Endometrial microvascular endothelial cells (primary cell): Measurements from ENCODE around the gene PRKAG1. TPM values are rescaled to one million over a fixed set of nuclear protein-coding genes. Genes with fewer than 3 reads are reported as not detected.

Experiments
- in situ Hi-C: cut with HindIII; loops from 2 replicates; pipeline ENCODE4 v1.10.0; 2017; ENCODE audit warnings: low sequenced_read_pairs, low pct_unique_long_range_greater_than_20kb; ENCODE audit errors: inconsistent ontology term
- total RNA-seq: library from RNA; depleted of rRNA; stranded (reverse); fragments of >200 nt; gene quantifications from one replicate; pipeline ENCODE4 v1.2.3, GENCODE V29; 2015; ENCODE audit errors: inconsistent ontology term

The PRKAG1 gene
- total RNA-seq, 1 donor from 2014 or later, result 87.2 TPM

DNA sequence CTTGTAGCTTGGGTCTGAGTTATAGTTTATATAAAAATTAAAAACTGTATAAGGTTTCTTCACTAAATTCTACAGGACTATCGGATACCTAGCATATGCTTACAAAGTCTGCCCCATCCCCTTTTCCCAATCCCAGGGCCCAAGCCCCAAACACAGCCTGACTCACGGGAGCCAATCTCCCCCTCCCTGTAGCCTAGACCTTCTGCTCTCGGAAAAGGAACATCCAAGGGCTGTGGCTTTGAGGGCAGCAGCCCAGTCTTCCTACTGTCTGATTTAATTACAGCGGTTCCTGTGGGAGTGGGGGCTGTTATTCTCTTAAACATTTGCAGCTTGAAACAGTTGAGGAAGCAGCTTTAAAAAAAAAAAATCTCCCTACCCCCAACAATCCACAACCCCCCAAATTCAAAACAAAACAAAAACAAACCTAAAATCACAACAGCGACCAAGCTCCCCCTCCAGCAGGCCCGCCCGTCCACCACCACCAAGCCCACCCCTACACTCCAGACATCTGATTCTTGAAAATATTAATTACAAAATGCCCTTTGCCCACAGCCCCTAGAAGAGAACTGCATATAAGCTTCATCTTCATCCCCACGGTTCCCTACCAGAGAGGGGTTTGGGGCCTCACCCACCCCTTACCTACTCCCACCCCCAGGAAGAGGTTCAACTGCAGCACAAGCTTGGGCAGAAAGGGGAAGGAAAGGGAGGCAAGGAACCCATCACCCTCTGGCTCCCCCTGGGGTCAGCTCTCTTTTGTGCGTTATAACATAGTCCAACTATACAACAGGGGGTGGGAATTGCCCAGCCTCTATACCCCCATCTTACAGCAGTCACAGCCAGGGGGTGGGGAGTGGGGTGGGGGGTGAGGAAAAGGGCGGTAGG, 1.1 kb upstream of the PRKAG1 start:
- in situ Hi-C loops, result no loop called here

DNA sequence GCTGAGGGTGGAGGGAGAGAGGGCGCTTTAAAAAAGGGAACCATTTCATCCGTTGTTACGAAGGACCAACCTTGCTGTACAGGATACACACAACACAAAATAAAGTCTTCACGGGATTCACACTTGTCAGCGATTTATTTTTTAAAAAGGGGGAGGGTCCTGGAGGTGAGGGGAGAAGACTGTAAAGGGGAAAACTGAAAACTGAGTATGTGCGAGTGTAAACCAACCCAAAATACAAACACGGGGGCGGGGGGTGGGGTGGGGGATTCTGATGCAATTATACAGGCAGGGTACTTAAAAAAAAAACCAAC, 499 bp upstream of the PRKAG1 start:
- in situ Hi-C loops, result no loop called here

DNA sequence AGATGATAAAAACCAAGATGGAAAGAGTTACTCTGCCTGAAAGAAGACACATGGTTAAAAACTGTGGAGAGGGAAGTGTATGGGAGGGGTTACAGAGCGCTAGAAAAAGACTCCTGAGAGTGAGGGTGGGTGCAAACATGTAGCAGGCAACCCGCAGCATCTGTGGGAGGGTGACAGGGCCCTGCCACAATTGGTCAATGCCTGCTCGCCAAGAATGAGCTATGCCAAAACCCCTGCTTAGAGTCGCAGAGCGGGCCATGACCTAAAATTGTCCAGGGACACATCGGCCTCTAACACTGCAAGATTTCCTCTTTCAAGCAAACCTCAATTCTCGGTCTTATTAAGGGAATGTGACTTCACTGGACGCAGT, 700 bp downstream of the PRKAG1 start:
- in situ Hi-C loops, result no loop called here

DNA sequence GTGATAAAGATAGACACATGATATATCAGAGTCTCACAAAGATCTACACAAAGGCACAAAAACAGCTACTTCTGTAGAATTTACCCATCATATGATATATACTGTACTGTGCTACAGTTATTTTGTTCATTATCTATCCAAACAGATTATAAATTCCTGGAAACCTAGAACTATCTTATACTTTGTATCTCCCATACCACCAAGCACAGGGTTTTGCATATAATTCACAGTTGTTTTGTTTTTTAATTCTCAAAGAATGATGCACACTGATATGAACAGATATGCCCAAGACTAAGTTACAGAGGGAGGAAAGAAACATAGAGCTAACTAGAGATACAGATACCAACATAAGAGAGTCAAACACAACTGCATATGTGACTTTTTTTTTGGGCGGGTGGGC, 3.4 kb downstream of the PRKAG1 start:
- in situ Hi-C loops, result no loop called here

DNA sequence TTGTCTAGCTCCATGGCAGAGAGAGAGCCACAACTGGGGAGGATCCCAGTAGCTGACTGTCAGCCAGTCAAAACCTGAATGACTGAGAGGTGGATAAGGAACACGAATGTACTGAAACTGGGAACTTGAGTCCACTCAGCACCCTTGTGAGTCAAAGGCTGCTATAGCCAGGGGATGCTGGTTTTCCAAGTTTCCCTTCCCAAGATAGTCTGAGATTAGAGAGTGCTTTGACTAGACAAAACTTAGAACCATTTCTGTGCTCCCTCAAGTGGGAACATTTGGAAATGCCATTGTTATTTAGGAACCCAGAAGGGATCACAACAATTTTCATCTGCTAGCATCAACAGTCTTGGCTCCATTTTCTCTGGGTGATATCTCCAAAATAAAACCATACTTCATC, 4.0 kb downstream of the PRKAG1 start:
- in situ Hi-C loops, result no loop called here

DNA sequence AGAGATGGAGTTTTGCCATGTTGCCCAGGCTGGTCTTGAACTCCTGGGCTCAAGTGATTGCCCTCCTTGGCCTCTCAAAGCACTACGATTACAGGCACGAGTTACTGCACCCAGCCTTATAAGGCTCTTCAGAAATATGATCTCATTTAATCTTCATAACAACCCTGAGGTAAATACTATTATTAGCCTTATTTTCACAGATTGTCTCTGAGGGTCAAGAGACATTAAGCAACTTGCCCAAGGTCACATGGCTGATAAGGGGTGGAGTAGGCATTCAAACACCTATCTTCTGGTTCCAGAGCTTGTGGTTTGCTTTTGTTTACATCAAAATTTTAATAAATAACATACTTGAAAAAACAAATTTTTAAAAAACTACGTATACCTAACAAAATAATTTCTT, 5.1 kb downstream of the PRKAG1 start:
- in situ Hi-C loops, result no loop called here

DNA sequence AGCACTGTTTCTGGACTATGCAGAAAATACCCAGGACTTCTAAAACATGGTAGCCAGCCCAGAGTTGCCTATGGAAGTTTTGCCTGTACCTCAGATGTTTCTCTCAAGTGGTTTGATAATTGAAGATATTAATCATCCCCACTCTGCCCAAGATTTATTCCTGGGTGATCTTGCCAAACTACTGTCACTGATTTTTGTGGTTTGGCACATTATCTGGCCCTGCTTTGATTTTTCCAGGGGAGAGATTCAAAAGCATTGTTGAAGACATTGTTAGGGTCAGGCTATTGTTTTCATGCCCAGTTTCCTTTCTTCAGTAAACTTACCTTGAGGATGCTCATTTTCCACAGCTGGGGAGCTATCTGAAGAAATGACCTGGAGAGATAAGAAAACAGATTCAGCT, 5.8 kb downstream of the PRKAG1 start:
- in situ Hi-C loops, result no loop called here

DNA sequence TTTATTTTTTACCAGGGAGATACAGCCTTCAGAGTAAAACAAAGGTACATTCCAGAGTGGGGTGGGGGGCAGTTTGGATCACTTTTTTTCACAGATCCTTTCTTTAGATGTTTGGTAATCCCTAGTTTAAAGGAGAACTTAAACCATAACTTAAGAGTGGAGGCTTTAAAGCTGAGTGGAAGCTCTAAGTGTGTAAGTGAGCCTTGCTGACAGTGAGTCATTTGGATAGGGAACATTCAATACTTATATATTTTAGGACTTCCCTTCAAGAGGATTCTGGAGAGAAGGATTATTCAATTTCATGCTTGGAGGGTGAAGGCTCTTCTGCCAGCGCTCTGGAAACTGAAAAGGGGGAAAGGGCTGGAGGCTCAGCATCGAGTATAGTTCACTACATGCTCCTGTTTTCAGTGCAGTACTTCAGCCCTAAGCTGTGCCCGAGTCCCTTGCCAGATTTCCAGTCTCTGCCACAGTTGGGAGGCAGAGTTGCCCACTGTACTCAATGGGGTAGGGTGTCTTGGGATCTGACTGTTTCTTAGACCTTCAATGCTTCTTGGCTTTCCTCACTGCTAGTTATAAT, 8.4 kb downstream of the PRKAG1 start:
- in situ Hi-C loops, result no loop called here

DNA sequence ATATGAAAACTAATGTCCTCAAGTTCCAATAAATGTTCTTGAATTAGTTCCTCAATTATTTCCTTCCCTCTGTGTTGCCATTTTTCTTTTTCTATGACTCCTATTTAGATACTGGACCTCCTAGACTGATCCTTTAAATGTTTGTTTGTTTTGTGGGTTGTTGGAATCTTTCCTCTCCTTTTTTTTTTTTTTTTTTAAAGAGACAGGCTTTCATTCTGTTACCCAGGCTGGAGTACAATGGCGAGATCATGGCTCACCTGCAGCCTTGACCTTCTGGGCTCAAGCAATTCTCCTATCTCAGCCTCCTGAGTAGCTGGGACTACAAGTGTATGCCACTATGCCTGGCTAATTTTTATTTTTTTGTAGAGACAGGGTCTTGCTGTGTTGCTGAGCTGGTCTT, 9.6 kb downstream of the PRKAG1 start:
- in situ Hi-C loops, result no loop called here

DNA sequence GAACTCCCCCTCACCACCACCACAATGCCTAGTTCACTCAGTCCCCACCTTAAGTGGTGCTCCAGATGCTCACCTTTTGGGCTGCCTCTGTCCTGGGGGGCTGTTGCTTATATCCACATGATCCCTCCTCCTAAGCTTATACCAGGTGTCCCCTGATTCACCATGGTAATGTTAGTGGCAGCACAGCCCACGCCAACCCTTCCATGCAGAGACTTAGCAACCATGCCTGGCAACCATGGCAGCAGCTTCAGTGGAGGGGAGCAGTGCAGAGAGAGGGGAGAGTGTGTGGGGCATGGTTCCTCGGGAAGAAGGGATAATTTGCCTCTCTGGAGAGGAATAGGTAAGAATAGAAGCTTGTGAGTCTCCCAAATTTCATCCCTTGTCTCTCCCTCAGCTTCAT, 18.2 kb downstream of the PRKAG1 start:
- in situ Hi-C loops, result no loop called here

DNA sequence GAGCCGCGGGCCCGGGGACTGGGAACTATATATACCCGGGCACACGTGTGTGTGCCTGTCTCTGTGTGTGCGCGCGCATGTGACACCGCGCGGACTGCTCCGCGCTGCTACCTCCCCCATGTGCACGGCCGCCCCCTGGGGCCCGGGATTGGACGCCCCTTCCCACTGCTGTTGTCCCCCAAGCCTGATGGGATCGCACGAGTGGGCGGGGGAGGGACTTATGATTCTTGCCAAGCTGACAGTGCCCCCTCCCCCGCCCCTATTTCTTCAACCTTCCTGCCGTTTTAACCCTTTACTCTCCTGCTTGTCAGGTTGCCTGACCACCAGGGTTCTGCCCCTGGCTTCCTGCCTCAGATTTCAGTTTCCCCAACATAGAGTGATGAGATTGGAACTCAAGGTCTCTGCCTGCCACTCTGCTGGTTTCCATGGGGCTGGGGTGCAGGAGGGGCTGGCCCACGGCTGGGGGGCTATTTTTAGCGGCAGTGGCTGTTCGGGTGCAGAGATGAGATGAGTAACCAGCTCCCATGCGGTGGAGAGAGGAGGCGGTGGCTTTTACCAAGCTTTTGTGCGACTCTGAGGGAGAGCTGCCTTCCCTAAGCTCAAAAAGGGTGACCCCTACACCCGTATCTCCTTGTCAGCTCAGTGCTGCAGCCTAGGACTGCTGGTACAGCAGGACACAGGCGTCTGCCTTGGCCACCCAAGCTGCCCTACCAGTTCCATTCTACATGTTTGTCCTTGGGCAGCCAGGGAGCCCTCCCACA, 19.0 kb downstream of the PRKAG1 start, which contains the start of gene DDN:
Gene DDN (minus strand): TSS at position 5 of the 761 bp plus-strand sequence. CDS start 88 bp downstream, outside the sequence.
- in situ Hi-C loops, result no loop called here

DNA sequence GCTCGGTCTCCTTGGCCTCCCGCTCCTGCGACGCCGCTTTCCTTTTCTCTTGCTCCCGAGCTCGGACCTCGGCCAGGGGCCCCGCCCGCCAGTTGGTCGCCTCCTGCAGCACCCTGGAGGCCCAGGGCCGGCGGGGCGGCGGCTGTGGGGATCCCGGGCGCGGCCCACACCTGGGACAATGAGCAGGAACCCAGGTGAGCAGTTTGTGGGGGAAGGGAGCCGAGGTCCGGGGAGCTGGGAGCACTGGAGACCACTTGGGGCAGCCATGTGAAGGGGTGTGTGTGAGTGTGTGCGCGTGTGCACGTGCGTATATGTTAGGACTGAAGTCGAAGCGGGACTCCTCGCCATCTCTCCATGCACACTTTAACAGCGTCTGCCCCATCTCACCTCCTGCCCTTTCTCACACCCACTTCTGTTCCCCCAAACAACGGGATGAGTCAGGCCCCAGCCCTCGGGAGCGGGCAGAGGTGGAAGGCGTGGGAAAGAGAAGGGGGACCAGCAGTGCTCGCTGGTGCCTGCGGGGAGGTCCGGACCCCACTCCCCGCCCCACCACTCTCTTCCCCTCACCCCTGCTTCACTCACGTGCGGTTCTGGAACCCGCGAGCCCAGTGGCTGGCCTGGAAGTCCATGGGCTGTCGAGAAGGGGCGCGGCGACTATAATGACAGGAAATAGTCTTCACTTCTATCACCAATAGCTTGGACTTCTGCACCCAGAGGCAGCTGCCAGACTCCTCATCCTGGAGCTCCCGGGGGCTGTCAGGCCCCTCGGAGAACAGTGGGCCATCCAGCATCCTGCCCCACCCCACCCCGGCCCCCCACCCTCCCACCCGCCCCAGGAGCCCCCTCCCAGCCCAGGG, 19.9 kb downstream of the PRKAG1 start:
- in situ Hi-C loops, result no loop called here

DNA sequence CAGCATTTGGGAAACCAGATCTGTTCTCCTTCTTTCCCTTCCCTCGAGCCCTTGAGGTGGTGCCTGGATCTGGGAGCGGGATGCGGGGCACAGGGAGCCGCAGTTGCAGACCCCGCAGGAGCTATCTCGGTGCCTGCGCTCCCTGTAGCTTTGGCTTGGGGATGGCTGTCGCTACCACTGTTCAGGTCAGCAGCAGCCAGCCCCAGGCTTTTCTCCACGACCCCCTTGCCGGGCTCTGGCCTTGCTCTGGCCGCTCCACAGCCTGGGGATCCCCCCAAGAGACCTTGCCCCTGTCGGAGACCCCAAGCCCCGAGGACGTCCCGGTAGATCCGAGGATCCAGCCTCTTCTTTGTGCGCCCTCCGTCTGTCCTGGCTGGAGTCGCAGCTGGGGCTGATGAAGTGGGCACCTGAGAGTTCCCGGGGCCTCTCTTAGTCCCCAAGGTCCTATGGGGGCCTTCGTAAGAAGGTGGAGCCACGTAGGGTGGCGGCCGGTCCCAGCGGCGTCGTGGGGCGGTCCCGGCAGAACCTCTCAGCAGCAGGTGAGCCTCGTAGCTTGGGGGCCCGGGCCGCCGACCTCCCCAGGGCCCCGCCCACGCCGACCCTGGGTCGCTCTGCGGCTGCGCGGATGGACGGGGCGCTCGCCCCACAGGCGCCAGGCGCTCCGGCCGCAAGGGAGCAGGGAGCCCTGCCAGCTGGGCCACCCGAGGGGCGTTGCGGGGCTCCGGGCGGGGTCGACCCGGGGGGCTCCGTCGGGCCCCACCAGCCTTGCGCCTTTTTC, 20.7 kb downstream of the PRKAG1 start:
- in situ Hi-C loops, result no loop called here

DNA sequence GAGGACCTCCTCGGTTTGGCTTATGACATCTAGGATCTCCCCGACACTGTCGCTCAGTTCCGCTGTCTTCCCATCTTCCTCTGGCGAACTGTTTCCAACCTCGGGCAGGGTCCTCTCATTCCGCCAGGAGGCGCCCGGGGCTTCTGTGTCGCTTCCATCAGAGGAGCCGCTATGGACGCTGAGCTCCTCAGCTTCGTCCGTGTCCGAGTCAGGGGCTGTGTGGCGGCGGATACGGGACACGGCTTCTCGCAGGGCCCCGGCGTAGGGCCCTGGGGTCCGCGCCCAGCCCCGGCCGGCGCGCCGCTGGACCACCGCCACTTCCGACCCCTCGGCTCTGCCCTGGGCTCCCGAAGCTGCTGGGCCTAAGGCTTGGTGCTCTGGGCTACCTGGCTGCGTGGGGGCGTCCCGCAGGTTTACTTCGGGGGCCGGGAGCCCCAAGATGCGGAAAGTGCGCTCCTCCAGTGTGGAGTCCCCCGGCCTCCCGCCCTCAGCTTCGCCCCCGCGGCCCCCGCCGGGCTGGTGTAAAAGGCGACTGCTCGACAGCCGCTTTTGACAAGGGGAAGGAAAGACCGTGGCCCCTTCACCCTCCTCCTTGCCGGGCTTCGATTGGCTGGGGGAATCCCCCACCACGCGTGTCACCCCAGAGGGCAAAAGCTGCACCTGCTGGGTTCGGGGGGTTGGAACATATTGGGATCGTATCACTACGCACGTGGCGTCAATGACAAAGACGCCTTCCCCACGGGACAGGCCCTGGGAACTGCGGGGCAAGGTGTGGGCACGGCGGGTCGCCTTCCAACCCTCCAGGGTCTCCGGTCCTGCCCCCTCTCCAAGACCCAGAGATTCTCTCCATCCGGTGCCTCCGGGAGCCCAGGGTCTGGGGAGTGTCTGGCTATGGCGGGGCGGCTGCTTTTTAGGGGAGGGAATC, 21.5 kb downstream of the PRKAG1 start:
- in situ Hi-C loops, result no loop called here

DNA sequence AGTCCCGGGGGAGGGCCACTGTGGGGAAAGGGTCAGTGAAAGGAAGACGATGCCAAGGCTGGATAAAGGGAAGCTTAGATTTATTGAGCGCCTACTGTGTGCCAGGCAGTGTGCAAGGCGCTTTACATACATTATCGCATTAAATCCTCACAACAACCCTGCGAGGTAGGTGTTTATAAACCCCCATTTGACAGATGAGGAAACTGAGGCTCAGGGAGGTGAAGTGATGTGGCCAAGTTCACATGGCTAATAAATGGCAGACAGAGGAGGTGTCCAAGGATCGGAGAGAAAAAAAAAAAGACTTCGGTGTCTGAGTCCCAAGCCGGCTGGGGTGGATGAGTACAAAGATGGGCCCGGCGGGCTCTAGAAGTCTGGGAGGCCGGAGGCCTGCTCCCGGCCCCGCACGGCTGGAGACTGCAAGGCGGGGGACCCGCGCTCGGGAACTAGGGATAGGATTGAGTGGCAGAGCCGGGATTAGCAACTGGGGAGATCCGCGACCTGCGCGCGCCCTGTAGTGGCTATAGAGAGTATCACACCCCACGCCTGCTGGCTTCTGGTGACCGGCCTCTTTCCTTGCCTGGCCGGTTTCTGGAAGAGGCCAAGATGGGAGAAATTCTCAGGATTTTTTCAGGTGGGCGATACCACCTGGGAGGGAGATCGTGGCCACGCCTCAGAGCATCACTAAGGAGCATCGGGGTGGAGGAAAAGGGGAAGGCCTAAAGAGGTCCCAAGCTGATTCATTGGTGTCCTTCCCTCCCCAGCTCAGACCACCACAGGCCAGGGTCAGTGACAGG, 23.3 kb downstream of the PRKAG1 start:
- in situ Hi-C loops, result no loop called here

DNA sequence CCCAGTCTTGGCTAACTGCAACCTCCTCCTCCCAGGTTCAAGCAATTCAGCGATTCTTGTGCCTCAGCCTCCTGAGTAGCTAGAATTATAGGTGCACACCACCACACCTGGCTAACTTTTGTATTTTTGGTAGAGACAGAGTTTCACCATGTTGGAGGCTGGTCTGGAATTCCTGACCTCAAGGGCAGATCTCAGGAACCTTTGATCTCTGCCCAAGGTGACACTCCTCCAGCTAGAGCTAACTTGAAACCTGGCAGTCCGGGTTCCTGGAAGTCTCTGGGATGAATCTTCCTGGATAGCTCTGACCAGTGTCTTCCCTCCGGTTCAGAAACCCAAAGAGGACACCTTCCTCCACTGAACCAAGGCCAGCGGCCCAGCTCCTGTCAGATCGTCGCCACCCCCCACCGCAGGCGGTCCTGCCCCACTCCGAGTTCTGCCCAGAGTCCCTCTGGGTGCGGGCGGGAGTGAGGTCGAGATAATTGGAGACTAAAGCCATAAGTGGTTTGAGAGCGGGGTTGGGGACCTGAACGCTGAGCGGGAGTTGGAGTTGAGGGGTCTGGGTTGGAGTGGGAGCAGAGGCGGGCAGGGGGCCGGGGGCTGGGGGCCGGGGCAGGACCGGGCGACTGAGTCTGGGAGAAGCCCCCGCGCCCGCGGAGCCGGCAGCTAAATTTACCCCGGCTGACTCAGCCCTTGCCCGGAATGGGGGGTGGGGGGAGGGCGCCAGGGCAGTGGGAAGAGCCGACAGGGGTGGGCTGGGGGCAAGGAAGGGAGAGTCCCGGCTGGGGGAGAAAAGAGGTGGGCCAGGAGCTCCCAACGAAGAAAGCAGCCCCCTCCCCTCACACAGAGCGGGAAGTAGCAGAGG, 24.1 kb downstream of the PRKAG1 start:
- in situ Hi-C loops, result no loop called here
